NCI-H524 treated with DMSO at 0.1 percent for 48 hours (cell line): ENCODE data around the gene CST5.
"Not testable (repeated sequence)": the region's sequence is repeated elsewhere in the genome, so short reads cannot be mapped to it uniquely, and the experiment has no call there.

Experiments used
- DNase-seq: peaks from one replicate; lab custom pipeline; 2025; lab: John Stamatoyannopoulos, UW

CST5 gene

DNA sequence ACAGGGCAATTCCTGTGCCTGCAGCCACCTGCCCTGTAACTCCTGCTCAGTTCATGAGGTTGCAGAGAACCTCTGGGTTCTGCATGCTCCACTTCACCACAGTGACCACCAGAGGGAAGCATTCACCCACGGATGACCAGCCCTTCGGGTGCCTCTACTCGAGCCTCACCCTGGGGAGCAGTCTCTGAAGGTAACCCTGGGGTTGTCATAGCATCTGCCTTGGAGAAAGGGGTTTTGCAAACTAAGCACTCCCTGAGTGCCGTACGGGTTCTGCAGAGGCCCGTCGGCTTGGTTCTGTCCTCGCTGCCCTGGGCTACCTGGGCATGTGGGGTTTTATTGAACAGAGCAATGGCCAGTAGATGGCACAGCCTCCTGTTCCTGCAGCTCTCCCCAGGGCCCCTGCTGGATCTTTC, 10.2 kb upstream of the CST5 start:
- peak; percentile 20 for DNase-seq

DNA sequence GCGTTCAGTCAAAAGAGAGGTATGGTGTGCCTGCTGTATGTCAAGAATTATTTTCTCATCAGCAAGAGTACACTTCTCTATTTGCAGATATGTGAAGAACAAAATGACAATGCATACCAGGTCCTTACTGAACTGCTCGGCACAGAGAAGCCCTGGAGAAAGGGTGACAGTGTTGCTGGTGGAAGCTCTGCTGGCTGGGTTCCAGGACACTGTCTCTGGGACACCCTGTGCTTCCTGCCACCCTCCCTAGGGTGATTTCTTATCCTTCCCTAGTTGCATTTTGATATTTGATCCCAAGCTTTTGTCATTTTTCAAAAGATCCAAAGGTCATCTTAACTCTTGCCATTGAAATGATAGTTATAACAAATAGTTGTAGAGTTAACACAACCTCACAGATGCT, 8.3 kb upstream of the CST5 start:
- no peak for DNase-seq

DNA sequence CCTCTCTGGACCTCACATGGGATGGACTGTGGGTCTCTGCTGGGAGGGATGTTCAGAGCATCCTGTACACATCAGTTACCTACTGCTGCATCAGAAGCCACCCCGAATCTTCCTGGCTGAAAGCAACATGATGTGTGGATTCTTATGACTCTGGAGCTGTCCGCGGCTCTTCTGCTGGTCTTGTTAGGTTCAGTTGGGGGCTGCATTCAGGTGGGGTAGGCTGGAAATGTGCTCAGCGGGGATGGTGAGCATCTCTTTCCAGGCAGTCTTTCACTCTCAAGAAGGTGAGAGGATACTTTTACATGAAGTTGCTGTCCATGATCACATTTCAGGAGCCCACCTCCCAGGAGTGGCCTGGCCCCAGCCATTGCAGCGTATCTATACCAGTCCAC, 5.2 kb upstream of the CST5 start:
- no peak for DNase-seq

DNA sequence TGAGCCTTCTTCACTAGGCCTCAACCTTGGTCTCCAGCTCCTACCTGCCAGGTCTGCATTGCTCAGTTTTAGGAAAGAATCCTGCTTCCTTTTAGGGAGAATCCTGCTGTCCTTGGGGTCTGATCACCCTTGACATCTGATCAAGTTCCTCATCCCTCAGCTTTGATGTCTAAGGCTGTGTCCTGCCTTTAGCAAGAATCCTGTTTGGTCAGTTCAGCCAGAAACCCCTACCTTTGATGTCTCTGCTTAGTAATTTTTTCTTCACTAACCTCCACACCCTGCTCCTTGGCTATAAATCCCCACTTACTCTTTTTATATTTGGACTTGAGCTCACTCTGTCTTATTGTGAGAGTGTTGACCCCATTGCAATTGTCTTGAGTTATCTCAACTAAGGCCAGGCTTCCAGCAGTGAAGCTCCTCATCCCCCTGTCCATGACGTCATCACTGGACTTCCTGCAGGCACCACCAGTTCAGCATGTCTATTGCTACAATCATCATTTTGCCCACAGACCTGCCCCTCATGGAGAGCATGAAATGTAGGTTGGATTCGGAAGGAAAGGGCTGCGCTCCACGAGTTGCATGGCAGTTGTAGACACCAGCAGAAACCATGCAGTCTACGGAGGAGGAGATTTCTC, 4.7 kb upstream of the CST5 start:
- DNase-seq: no peak

DNA sequence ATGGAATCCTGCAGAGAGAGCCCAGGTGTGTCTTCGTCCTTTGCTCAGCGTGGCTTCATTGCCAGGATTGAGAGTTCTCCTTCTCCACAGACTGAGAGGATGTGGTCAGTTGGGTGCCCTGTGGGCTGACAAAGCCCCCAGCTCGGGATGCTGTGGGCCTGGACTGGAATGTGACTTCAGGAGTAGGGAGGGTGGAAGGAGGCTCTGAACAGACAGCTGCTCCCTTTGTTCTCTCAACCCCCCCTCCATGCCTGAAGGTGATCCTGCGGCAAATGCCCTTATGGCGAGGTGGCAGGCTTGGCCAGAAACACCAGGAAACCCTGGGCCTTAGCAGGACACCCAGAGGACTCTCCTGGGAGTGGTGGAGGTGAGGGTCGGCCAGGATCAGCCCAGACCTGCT, 1.8 kb upstream of the CST5 start:
- no peak for DNase-seq

DNA sequence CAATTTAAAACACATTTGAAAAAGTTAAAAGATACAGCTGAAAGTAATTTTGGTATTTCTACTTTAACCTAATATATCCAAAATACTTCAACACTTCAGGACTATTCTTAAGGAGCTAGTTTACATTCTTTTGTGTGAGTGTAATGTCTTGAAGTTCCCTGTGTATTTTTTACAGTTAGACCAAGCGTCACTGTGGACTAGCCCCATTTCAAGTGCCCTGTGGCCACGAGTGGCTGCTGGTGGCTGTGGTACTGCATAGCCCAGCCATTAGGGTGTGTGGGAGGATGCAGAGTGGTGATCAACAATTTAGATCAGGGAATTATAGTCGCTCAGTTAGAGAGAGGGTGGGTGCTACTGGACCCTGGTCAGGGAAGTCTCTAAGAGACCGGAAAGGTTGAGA, 869 bp upstream of the CST5 start:
- DNase-seq: no peak

DNA sequence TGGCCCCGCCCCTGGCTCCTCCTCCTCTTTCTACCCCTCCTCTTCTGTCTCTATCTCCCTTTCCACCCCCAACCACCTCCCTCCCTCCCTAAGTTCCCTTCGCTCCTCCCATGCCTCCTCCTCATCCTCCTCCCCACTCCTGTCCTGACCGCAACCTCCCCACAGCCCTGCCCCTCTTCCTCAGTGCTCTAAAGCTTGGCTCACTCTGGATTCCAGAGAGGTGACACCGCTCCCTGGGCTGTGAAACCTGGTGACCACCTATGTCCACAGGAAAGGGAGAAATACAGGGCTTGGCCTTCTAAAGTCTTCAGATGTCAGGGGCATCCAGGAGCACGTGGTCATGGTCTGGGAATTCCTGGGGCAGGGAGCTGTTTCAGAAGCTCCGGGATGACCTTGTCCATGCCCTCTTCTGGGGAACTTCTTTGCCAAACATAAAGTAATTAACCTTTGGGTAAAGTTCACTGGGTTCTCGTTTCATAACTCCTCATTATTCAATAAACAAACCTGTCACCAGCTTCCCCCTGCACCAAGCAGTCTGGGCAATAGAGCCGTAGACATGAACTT, 345 bp upstream of the CST5 start:
- no peak for DNase-seq

DNA sequence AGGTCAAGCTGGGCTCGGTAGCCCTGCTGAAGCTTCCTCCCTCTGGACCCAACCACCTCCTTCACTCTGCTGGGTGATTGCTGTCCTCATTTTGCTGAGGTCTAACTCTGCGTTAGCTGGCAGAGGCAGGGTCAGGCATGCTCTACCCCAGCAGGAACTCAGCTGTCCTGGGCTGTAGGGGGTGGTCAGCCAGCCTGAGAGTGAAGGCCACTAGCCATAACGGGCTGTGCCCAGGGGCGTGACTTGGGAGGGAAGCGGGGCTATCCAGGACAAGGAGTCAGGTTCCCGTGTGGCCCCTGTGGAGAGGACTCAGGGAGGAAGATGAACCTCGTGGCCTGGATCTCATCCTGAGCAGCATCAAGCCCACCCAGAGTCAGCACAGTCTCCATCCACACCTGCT, 761 bp downstream of the CST5 start:
- DNase-seq: no peak

DNA sequence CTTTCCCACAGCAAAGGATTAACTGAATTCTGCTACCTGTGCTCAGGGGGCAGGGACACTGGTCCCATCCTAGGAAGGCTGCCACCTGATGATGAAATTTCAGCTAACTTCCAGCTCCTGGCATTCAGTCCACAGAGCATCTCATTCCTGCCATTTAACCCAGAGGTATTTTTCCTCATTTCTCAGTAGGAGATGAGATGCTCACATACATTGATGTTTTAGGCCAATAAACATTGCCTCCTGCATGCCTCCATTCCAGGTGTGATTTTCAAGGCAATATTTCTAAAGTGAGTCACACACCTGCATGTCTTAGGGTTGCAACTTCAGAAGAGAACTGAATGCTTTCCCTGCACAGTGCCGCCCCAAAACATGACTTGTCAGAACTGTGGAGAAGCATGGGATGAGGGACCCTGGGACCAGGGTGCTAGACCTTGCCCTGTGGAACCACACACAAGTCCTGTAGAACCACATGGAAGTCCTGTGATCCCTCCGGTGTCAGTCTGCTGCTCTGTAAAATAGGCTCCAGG, 1.5 kb downstream of the CST5 start:
- not testable (repeated sequence) for DNase-seq

DNA sequence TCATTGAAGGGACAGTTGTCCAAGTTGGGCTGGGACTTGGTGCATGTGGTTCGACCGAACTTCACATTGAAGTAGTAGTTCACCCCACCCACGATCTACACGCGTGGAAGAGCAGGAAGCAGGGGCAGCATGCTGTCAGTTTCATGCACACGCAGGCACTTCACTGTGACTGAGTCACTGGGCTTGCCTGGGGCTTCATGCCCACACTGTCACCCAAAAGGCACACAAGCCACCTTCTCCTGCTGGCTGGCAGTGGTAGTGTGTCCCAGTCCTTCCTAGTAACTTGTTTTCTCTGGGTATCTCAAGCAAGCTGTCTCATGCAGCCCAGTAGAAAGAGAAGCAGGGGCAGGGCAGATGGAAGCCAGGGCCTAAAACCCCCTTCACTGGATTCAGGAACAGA, 2.0 kb downstream of the CST5 start:
- no peak for DNase-seq

DNA sequence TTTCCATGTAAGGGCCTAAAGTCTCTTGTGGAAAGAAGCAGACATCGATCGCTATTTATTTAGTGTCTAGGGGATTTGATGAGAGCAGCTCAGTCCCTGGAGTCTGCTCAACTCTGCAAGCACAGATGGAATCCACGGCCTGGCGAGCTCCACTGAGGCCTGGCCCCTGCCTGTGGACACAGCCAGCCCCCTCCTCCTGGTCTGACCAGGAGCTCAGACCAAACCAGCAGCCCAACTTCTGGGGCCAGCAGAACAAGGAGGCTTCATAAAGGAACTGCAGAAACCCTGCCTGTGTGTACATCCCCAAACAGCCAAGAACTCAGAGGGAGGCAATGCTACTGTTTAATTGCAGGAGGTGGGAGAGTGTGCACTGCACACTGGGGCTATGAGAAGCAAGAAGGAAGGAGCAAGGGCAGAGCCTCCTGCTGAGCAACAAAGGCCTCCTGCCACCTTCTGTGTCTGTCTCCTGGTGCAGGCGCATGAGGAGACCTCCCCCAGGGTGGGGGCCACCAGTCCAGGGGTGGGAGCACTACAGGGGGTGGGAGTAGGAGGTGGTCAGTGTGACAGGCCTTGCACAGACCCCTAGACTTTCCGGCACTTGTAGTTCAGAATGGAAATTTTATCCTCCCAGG, 3.8 kb downstream of the CST5 start:
- DNase-seq: no peak

DNA sequence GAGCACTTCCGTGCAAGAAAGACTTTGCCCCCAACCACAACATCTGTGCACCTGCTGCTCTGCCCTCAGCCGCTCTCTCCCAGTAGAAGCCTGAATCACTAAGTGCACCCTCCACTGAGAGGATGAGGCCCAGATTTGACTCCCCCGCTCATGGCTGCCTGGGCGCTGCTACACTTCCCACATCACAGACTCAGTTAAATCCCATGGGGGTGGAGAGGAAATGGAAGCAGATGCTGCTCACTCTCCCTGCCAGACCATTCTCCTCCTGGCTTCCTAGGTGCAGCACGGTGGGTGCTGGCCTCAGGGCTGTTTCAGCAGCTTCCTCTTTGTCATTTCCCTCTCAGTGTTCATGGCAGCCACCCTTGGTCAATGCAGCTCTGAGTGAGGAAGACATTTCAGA, 4.8 kb downstream of the CST5 start:
- peak; percentile 44 for DNase-seq

DNA sequence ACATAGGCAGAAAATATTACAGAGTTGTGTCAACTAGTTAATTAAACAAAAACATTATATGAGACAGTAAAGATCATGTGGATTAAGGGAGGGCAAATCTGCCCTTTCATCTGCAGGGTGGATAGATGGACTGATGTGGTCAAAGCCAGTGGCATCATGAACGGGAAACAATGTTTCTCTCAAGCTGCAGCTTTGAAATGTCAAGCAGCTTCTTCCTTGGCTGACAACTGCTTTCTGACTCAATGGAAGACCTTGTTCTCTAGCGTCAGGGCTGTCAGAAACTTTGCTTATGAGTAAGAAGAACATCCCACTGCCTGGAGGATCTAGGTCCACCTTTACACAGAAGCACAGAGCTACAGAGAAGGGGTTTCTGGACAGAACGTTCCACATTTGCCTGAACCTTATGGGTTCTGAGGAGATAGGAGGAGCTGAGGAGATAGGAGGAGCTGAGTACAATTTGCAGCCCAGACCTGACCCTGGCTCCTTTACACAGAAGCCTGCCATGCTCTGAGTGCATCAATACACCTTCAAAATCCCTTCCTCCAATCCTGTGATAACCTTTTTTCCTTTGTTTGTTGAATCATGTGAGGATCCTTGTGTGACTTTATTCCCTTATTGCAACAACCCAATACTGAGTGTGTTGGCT, 6.1 kb downstream of the CST5 start:
- no peak for DNase-seq

DNA sequence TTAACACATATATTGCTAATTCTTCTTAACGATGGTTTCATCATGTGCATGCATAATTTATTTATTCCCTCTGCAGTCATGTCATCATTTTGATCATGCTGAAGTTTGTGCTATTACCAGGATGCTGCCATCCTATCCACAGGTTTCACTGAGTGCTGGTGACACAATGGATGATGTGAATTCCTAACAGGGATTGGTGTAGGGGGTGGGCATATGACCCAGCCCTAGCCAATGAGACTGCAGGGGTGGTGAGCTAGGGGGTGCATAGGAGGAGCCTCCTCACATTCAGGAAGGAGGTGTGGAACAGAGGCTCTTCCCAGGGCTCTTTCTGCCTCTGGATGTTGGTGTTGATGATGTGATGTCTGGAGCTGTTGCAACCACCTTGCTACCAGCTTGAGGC, 7.5 kb downstream of the CST5 start:
- DNase-seq: no peak

DNA sequence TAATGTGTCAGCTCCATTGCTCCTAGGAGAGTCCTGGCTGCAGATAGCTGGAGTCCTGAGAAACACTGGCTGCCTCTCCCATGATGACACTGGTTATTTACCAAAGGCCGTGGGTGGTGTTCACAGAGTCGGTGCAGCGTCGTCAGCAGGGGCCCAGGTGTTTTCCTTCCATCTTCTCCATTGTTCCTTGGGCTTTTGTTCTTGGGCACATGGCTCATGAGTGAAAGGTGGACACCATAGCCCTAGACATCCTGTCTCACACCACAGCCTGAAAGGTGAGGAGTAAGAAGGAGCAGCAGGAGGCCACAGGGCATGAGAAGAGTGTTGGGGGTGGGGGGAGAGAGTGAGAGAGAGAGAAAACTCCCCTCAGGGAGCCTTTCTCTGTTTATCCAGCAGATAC, 9.1 kb downstream of the CST5 start:
- DNase-seq: no peak

DNA sequence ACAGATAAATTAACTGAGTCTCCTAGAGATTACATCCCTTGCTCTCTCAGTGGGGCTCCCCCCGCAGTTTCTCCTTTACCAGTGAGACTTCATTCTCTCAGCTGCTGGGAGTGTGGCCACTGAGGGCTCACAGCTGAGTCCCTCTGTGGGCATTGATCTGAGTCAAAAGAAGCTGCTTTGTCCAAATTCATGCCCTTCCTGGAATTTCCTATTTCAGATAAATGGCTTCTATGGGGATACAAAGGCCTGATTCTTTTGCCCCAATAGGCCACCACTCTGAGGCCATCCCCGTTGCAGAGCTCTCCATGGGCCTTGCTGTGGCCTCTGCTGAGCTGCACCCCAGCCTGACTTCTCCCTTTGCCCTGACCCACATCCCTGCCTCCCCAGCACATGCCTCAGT, 10.0 kb downstream of the CST5 start:
- DNase-seq: no peak

DNA sequence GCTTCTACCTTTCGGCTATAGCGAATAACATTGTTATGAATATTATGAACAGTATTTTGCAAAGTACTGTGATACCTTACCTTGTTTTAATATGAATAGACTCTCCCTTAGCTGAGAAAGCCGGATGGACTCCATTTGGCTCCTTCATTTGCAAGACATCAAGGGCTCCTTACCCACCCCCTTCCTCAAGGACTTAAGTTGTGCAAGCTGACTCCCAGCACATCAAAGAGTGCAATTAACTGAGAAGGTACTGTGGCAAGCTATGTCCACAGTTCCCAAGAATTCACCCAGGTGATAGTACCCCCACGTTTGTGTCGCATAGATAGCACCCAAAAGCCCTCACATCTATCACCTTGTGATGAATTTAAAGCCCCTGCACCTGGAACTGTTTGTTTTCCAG, 11.2 kb downstream of the CST5 start:
- no peak for DNase-seq

DNA sequence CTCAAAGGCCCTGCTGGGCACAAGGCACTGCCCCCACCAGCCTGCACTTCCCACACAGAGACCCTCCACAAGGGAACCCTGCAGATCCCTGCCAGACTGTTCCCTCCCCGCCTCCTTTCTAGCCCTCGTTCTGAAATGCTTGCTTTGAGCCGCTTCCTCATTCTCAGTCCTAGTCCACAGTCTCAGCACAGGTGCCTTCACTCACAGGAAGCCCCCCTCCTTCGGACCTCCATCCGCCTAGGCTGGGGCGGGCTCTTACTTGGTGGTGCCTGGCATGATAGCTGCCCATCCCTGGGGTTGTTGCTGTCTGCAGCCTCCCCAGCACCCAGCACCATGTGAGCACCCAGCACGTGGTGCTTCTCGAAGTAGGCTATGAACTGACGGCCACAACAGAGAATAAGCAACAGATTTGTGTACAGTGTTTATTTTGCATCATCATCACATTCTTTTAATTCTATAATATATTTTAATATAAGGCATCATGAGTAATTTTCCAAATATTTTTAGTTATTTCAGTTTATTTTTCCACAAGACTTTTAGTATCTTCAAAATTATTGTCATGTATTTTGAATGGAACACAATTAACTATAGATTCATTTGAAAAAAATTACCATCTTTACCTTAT, 12.3 kb downstream of the CST5 start:
- no peak for DNase-seq

DNA sequence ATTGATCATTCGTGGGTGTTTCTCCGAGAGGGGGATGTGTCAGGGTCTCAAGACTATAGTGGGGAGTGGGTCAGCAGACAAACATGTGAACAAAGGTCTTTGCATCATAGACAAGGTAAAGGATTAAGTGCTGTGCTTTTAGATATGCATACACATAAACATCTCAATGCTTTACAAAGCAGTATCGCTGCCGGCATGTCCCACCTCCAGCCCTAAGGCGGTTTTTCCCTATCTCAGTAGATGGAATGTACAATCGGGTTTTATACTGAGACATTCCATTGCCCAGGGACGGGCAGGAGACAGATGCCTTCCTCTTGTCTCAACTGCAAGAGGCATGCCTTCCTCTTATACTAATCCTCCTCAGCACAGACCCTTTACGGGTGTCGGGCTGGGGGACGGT, 18.8 kb downstream of the CST5 start:
- not testable (repeated sequence) for DNase-seq

DNA sequence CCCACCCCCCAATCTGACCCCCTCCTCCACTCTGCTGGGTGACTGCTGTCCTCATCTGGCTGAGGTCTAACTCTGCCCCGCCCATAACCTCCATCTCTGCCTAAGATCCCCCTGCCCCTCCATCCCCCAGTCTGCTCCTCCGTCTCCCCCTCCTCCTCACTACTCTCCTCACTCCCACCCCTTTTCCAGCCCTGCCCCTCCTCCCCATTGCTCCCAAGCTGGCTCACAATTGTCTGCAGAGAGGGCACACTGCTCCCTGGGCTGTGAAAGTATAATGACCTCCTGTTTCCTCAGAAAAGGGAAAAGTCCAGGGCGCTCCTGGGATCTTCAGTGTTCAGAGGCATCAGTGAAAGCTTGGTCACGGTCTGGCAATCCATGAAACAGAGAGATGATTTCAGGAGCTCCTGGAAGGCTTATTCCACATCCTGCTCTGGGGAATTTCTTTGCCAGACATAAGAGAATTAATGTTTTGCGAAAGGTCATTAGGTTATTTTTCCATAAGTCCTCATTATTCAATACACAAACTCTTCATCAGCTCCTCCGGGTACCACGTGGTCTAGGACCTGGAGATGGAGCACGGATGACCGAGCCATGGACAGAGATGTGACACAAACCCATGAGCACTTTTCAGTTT, 21.5 kb downstream of the CST5 start:
- no peak for DNase-seq

DNA sequence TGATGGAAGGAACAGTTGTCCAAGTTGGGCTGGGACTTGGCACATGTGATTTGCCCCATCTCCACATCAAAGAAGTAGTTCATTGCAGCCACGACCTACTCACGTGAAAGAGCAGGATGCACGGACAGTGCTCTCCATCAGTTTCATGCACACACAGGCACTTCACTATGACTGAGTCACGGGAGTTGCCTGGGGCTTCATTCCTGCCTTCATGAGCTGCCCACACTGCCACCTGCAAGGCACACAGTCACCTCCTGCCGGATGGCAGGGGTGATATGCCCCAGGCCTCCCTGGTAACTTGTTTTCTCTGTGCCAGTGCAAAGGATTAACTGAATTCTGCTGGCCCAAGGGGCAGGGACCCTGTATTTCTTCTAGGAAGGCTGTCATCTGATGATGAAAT, 22.8 kb downstream of the CST5 start:
- DNase-seq: no peak

DNA sequence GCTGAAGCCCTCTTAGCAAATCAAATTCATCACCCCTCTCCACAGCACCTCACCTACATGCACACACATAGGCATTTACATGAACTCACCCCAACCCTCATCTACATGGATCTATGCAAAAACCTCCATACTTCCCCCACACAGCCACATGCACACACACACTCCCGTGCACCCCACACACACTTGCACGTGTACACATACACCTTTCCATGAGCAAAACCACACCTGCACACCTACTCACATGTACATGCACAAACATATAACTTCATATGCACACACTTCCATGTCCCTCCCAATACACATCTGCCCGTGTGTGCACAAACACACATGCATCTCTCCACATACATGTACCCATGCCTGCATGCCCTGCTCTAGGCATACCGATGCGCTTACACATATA, 23.3 kb downstream of the CST5 start:
- DNase-seq: no peak
